ENCODE results near the gene SORCS1.

DNA sequence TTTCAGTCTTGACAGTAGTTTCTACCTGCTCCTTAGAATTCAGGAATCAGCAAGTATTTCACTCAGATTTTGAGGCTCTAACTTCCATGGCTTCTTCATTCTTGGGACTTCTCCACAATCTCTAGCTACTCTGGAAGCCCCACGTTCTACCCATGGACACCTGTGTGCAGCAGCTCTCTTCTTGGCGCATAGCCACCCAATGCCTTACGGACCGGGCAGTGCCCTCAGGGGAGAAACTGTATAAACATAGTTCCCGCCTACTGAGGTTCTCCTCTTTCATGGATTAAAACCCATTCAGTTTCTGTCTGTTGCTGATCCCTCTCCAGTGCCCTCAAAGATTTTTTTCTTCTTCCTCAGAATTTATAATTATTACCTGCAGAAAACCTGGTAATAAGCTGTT lies 177.1 kb downstream of the SORCS1 start:
- TF ChIP-seq POLR2A (IDR thresholded peaks at IDR 0.05) (no peak), EP300 (IDR thresholded peaks at IDR 0.05; ENCODE audit: low read depth) (no peak)
- TF ChIP-seq, protein P1, sequence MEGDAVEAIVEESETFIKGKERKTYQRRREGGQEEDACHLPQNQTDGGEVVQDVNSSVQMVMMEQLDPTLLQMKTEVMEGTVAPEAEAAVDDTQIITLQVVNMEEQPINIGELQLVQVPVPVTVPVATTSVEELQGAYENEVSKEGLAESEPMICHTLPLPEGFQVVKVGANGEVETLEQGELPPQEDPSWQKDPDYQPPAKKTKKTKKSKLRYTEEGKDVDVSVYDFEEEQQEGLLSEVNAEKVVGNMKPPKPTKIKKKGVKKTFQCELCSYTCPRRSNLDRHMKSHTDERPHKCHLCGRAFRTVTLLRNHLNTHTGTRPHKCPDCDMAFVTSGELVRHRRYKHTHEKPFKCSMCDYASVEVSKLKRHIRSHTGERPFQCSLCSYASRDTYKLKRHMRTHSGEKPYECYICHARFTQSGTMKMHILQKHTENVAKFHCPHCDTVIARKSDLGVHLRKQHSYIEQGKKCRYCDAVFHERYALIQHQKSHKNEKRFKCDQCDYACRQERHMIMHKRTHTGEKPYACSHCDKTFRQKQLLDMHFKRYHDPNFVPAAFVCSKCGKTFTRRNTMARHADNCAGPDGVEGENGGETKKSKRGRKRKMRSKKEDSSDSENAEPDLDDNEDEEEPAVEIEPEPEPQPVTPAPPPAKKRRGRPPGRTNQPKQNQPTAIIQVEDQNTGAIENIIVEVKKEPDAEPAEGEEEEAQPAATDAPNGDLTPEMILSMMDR (IDR thresholded peaks at IDR 0.05) = no peak
